HepG2 (cell line): ENCODE results near the gene GRIK4. TPM values are rescaled to one million over a fixed set of nuclear protein-coding genes. Genes with fewer than 3 reads are reported as not detected.

Experiments used
- ATAC-seq: fragments of 200-7000 bp; cut with Tn5 transposase; 3 replicates; pipeline ENCODE4 v1.9.1; 2020; ENCODE audit warnings: mild to moderate bottlenecking, moderate library complexity
- BruUV-seq: library from RNA; stranded (reverse); fragments of 400-500 nt; replicated peaks from 2 replicates; lab custom pipeline; 2021; lab: Mats Ljungman, UMichigan
- CTCF ChIA-PET: fragments of 300-600 bp; formaldehyde crosslinking; extraction: SDS; loops from one replicate; lab custom pipeline; 2021; ENCODE audit warnings: low total read pairs, inconsistent platforms, low intra/inter-chr PET ratio; lab: Yijun Ruan, JAX
- POLR2A ChIA-PET: fragments of 350-600 bp; sonication (Branson Sonifier 250); formaldehyde crosslinking; loops from one replicate; lab custom pipeline; 2020; ENCODE audit warnings: antibody characterized with exemption, inconsistent platforms; lab: Yijun Ruan, JAX
- DNase-seq: peaks from one replicate; pipeline ENCODE4 v3.0.0-alpha.2; 2015; ENCODE audit warnings: low spot score
- FAIRE-seq: peaks from 3 replicates; lab custom pipeline; 2011; peaks lifted over from hg19 to GRCh38; lab: Jason Lieb, UNC
- H2AFZ ChIP-seq: one replicate; pipeline ENCODE4 v1.6.1; 2011; ENCODE audit warnings: low read length, inconsistent platforms
- H3K27ac ChIP-seq: fragments of 300-600 bp; 3 replicates; pipeline ENCODE4 v1.8.0; 2011; ENCODE audit warnings: mixed run types, mild to moderate bottlenecking, mixed read lengths, low read length, inconsistent platforms; ENCODE audit not compliant: insufficient read depth; ENCODE audit errors: extremely low read length
- H3K27me3 ChIP-seq, 2 experiments: fragments of 200-600 bp in 1 of 2; 2 replicates in 1 of 2; 3 replicates in 1 of 2; pipeline versions ENCODE4 v1.6.0 to v1.8.0; 2011; ENCODE audit warnings: low read length in 2 of 2, mild to moderate bottlenecking in 2 of 2, moderate library complexity in 2 of 2, inconsistent platforms in 1 of 2; ENCODE audit not compliant: insufficient read depth in 2 of 2, control insufficient read depth in 1 of 2
- H3K36me3 ChIP-seq, 2 experiments: fragments of 200-600 bp in 1 of 2; replicated peaks in 1 of 2; 2 replicates in 1 of 2; 3 replicates in 1 of 2; pipeline versions ENCODE4 v1.5.1 to v1.8.0; 2011; ENCODE audit warnings: low read length in 2 of 2, inconsistent platforms in 1 of 2; ENCODE audit not compliant: insufficient read depth in 2 of 2, control insufficient read depth in 1 of 2
- H3K4me1 ChIP-seq: 2 replicates; pipeline ENCODE4 v1.5.1; 2012; ENCODE audit warnings: low read length, inconsistent platforms; ENCODE audit not compliant: insufficient read depth
- H3K4me2 ChIP-seq: 2 replicates; pipeline ENCODE4 v1.6.0; 2011; ENCODE audit warnings: low read depth, low read length, inconsistent platforms
- H3K4me3 ChIP-seq, 3 experiments: fragments of 200-600 bp in 1 of 3; sonication (generic), shearing (Covaris generic) in 1 of 3; replicated peaks in 1 of 3; 2 replicates each; pipeline ENCODE4 v1.5.1; 2011 to 2016; ENCODE audit warnings: low read length in 3 of 3, inconsistent platforms in 2 of 3, low read depth in 2 of 3, mild to moderate bottlenecking in 2 of 3, control low read depth in 1 of 3, mixed read lengths in 1 of 3; ENCODE audit not compliant: insufficient read depth in 1 of 3
- H3K79me2 ChIP-seq: one replicate; pipeline ENCODE4 v1.6.1; 2011; ENCODE audit warnings: low read length, inconsistent platforms; ENCODE audit not compliant: insufficient read depth
- H3K9ac ChIP-seq: 2 replicates; pipeline ENCODE4 v1.6.0; 2011; ENCODE audit warnings: mild to moderate bottlenecking, low read depth, low read length, inconsistent platforms; ENCODE audit not compliant: insufficient read depth
- H3K9me3 ChIP-seq: 2 replicates; pipeline ENCODE4 v1.5.1; 2012; ENCODE audit warnings: mild to moderate bottlenecking, low read length
- H4K20me1 ChIP-seq: 2 replicates; pipeline ENCODE4 v1.6.0; 2011; ENCODE audit warnings: inconsistent platforms, mild to moderate bottlenecking, low read length, moderate library complexity; ENCODE audit not compliant: insufficient read depth
- ATAD3A ChIP-seq: sonication (generic); formaldehyde crosslinking; IDR thresholded peaks from 2 replicates; pipeline ENCODE4 v1.4.0; 2020; ENCODE audit warnings: missing genetic modification reagents
- CENPX ChIP-seq: sonication (generic); formaldehyde crosslinking; IDR thresholded peaks from 2 replicates; pipeline ENCODE4 v1.9.0; 2021; ENCODE audit warnings: mild to moderate bottlenecking, missing genetic modification reagents, moderate library complexity
- CHD4 ChIP-seq: fragments of 200-600 bp; sonication (generic); IDR thresholded peaks from 2 replicates; pipeline ENCODE4 v1.7.0; 2017; ENCODE audit warnings: mild to moderate bottlenecking, low read length, borderline replicate concordance
- ELF1 ChIP-seq: sonication (generic); formaldehyde crosslinking; IDR thresholded peaks from 2 replicates; pipeline ENCODE4 v1.4.0; 2020; ENCODE audit warnings: missing genetic modification reagents
- HCFC1 ChIP-seq: fragments of 150-350 bp; IDR thresholded peaks from 2 replicates; pipeline ENCODE4 v1.6.1; 2014; ENCODE audit warnings: low read depth, low read length
- HNRNPLL ChIP-seq: fragments of 200-400 bp; formaldehyde crosslinking; IDR thresholded peaks from 2 replicates; pipeline ENCODE4 v1.6.1; 2017; ENCODE audit warnings: mild to moderate bottlenecking, low read depth, low read length; ENCODE audit not compliant: poor library complexity, severe bottlenecking
- JUND ChIP-seq: sonication (generic); formaldehyde crosslinking; IDR thresholded peaks from 2 replicates; pipeline ENCODE4 v1.8.0; 2022; ENCODE audit warnings: mild to moderate bottlenecking, missing genetic modification reagents
- SNAPC2 ChIP-seq: sonication (generic); formaldehyde crosslinking; IDR thresholded peaks from 2 replicates; pipeline ENCODE4 v1.8.1; 2022; ENCODE audit warnings: mild to moderate bottlenecking, missing genetic modification reagents
- ZNF230 ChIP-seq: sonication (generic); formaldehyde crosslinking; IDR thresholded peaks from 2 replicates; pipeline ENCODE4 v1.4.0; 2020; ENCODE audit warnings: mild to moderate bottlenecking, missing genetic modification reagents
- ZNF282 ChIP-seq: fragments of 450-650 bp; IDR thresholded peaks from 2 replicates; pipeline ENCODE4 v1.6.1; 2018; ENCODE audit not compliant: partially characterized antibody
- ZNF557 ChIP-seq: sonication (generic); formaldehyde crosslinking; IDR thresholded peaks from 2 replicates; pipeline ENCODE4 v1.4.0; 2020; ENCODE audit warnings: missing genetic modification reagents
- ZNF740 ChIP-seq: sonication (generic); formaldehyde crosslinking; IDR thresholded peaks from 2 replicates; pipeline ENCODE4 v1.4.0; 2020; ENCODE audit warnings: missing genetic modification reagents
- WGBS: methylation state at CpG from one replicate; pipeline ENCODE4 v1.1.6; 2017; ENCODE audit warnings: low lambda C conversion rate; 5-methylcytosine and 5-hydroxymethylcytosine counted together
- in situ Hi-C: cut with HindIII; loops from 2 replicates; pipeline ENCODE4 v1.10.0; 2017; ENCODE audit warnings: low pct_unique_long_range_greater_than_20kb; ENCODE audit not compliant: extremely low pct_ligation_motif_present
- intact Hi-C: fragments of 100-400 bp; cut with micrococcal nuclease; formaldehyde crosslinking; loops from one replicate; pipeline ENCODE4 v1.10.0; 2022; ENCODE audit not compliant: unreplicated experiment
- polyA plus RNA-seq, 8 experiments: library from polyadenylated mRNA; depleted of rRNA in 3 of 8; stranded (reverse) in 7 of 8; unstranded in 1 of 8; fragments of >200 nt; fragmentation: Illumina TruSeq in 4 of 8; extraction: Trizol in 4 of 8; gene quantifications; 2 replicates each; pipeline versions ENCODE4 v1.2.1 to v1.2.3, GENCODE V29; 2011 to 2016; ENCODE audit warnings: low read depth in 4 of 8, missing spikeins in 1 of 8, mixed read lengths in 1 of 8; ENCODE audit not compliant: insufficient read depth in 1 of 8
- total RNA-seq, 5 experiments: library from RNA; depleted of rRNA; stranded (reverse); fragments of >200 nt; fragmentation: Illumina TruSeq; extraction: Trizol; gene quantifications; 2 replicates each; pipeline ENCODE4 v1.2.3, GENCODE V29; 2016; ENCODE audit warnings: low read depth in 1 of 5
- TF ChIP-seq, protein P1 (sequence below): IDR thresholded peaks from 2 replicates; pipeline ENCODE4 v1.6.1; 2016; ENCODE audit warnings: missing compliant biosample characterization, missing genetic modification reagents, borderline replicate concordance
- TF ChIP-seq, protein P2 (sequence below): sonication (generic); formaldehyde crosslinking; IDR thresholded peaks from 2 replicates; pipeline ENCODE4 v1.4.0; 2020; ENCODE audit warnings: missing genetic modification reagents

Gene GRIK4
- total and polyA plus RNA-seq, 2 of the 13 experiments (the other 11 are each of a cell fraction or from before 2014, with no cell fraction given) = 0.04 to 0.07 TPM

DNA sequence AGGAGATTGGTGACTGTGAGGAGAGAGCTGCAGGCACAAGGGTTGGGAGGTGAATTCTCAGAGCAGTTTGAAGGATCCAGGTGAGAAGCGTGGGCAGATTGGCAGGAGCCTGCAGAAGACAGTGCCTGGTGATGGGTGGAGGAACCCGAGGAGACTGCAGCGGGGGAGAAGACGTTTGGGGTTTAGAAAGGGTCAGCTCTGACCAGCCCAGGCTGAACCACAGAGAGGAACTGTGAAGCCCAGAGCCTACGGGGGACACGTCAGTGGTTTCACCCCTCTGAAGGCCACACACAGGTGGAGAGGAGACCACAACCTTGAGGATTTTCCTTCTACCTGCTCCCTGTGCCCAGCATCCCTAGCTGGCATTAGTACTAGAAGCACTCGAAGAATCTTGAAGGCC, 357.5 kb downstream of the GRIK4 start:
- H2AFZ ChIP-seq = no peak overlapping the region
- no peak for ATAC-seq
- intact Hi-C loops = no loop called here
- H3K27me3 ChIP-seq = no peaks in the 10 kb centered on the region; a peak in 3 of 5 replicates
- no peak for TF ChIP-seq SNAPC2
- no peak for TF ChIP-seq ELF1 (CRISPR knock-in tag)
- TF ChIP-seq, protein P1, sequence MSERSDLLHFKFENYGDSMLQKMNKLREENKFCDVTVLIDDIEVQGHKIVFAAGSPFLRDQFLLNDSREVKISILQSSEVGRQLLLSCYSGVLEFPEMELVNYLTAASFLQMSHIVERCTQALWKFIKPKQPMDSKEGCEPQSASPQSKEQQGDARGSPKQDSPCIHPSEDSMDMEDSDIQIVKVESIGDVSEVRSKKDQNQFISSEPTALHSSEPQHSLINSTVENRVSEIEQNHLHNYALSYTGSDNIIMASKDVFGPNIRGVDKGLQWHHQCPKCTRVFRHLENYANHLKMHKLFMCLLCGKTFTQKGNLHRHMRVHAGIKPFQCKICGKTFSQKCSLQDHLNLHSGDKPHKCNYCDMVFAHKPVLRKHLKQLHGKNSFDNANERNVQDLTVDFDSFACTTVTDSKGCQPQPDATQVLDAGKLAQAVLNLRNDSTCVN (CRISPR knock-in tag) = no peak
- TF ChIP-seq, protein P2, sequence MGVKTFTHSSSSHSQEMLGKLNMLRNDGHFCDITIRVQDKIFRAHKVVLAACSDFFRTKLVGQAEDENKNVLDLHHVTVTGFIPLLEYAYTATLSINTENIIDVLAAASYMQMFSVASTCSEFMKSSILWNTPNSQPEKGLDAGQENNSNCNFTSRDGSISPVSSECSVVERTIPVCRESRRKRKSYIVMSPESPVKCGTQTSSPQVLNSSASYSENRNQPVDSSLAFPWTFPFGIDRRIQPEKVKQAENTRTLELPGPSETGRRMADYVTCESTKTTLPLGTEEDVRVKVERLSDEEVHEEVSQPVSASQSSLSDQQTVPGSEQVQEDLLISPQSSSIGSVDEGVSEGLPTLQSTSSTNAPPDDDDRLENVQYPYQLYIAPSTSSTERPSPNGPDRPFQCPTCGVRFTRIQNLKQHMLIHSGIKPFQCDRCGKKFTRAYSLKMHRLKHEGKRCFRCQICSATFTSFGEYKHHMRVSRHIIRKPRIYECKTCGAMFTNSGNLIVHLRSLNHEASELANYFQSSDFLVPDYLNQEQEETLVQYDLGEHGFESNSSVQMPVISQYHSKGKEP (CRISPR knock-in tag) = no peak
- TF ChIP-seq ZNF230 (CRISPR knock-in tag) = no peak
- no peak for TF ChIP-seq ATAD3A (CRISPR knock-in tag)
- no peak for TF ChIP-seq JUND (CRISPR knock-in tag)
- TF ChIP-seq HNRNPLL = no peak
- TF ChIP-seq CHD4 = no peak
- no peak for TF ChIP-seq ZNF740
- no peak for TF ChIP-seq ZNF557 (CRISPR knock-in tag)
- TF ChIP-seq ZNF282 = no peak
- no peak for TF ChIP-seq CENPX (CRISPR knock-in tag)
- TF ChIP-seq HCFC1 = no peak
- TF ChIP-seq, all 625 proteins: peak for 0
- ChIA-PET CTCF (no interaction called here), POLR2A (no interaction called here)
- H3K4me1 ChIP-seq = peaks cover 2% of the 10 kb centered on the region
- H3K4me2 ChIP-seq = no peak overlapping the region
- 31% methylated on average over 6 of the region's 7 CpGs for WGBS
- H3K36me3 ChIP-seq = no peaks in the 10 kb centered on the region
- no peaks in the 10 kb centered on the region for H4K20me1 ChIP-seq
- DNase-seq (no peak), FAIRE-seq (no peak)
- in situ Hi-C loops = no loop called here
- no peak overlapping the region for H3K9ac ChIP-seq
- no peak overlapping the region for H3K4me3 ChIP-seq
- no peaks in the 10 kb centered on the region for H3K79me2 ChIP-seq
- no peaks in the 10 kb centered on the region for H3K9me3 ChIP-seq
- no peak overlapping the region for H3K27ac ChIP-seq
- BruUV-seq = no TSS peak
